H1 (cell line): ENCODE data around the gene RIPK4. TPM values are rescaled to one million over a fixed set of nuclear protein-coding genes. Genes with fewer than 3 reads are reported as not detected.

ENCODE experiments used
- CTCF ChIA-PET: fragments of 300-600 bp; sonication (Branson Sonifier 250); formaldehyde crosslinking; loops from one replicate; lab custom pipeline; 2021; ENCODE audit not compliant: partially characterized antibody; lab: Charles Lee
- POLR2A ChIA-PET: fragments of 300-600 bp; sonication (Branson Sonifier 250); formaldehyde crosslinking; loops from one replicate; lab custom pipeline; 2021; ENCODE audit warnings: inconsistent platforms; ENCODE audit not compliant: partially characterized antibody; lab: Charles Lee
- DNase-seq, 2 experiments: peaks; one replicate each; pipeline versions ENCODE4 v3.0.0 to v3.0.0-alpha.2; 2010 to 2022; ENCODE audit warnings: low spot score in 2 of 2, low read depth in 1 of 2, mixed read lengths in 1 of 2
- FAIRE-seq: peaks from 2 replicates; lab custom pipeline; 2011; peaks lifted over from hg19 to GRCh38; lab: Jason Lieb, UNC
- H2AFZ ChIP-seq: 2 replicates; pipeline ENCODE4 v1.8.1; 2012; ENCODE audit warnings: low read length, inconsistent platforms
- H2AK5ac ChIP-seq: 2 replicates; pipeline ENCODE4 v1.6.1; 2013; ENCODE audit warnings: low read depth, low read length
- H2BK120ac ChIP-seq: replicated peaks from 2 replicates; pipeline ENCODE3; 2013; ENCODE audit warnings: low read depth, low read length, inconsistent platforms
- H2BK12ac ChIP-seq: 2 replicates; pipeline ENCODE4 v1.6.1; 2013; ENCODE audit warnings: low read depth, low read length
- H2BK15ac ChIP-seq: 2 replicates; pipeline ENCODE4 v1.6.1; 2013; ENCODE audit warnings: low read length
- H2BK20ac ChIP-seq: 2 replicates; pipeline ENCODE4 v1.6.1; 2013; ENCODE audit warnings: low read length
- H2BK5ac ChIP-seq: 2 replicates; pipeline ENCODE4 v1.6.1; 2013; ENCODE audit warnings: low read depth, low read length
- H3K14ac ChIP-seq: 2 replicates; pipeline ENCODE4 v1.6.1; 2013; ENCODE audit warnings: inconsistent platforms; ENCODE audit not compliant: insufficient read length
- H3K18ac ChIP-seq: 2 replicates; pipeline ENCODE4 v1.6.1; 2013; ENCODE audit warnings: low read length; ENCODE audit errors: extremely low read depth
- H3K23ac ChIP-seq: 2 replicates; pipeline ENCODE4 v1.6.1; 2013; ENCODE audit warnings: inconsistent platforms; ENCODE audit not compliant: insufficient read length
- H3K23me2 ChIP-seq: 2 replicates; pipeline ENCODE4 v1.6.1; 2013; ENCODE audit warnings: low read depth, low read length
- H3K27ac ChIP-seq: 2 replicates; pipeline ENCODE4 v1.6.1; 2011; ENCODE audit warnings: low read depth, low read length, inconsistent platforms
- H3K27me3 ChIP-seq, 4 experiments: replicated peaks in 1 of 4; 1 replicate in 1 of 4; 2 replicates in 3 of 4; pipeline versions ENCODE4 v1.6.1 to v1.8.1; 2011 to 2013; ENCODE audit warnings: low read length in 3 of 4, mild to moderate bottlenecking in 3 of 4, inconsistent platforms in 2 of 4, mixed read lengths in 2 of 4, moderate library complexity in 1 of 4; ENCODE audit not compliant: control insufficient read depth in 3 of 4, insufficient read depth in 3 of 4; ENCODE audit errors: extremely low read depth in 1 of 4
- H3K36me3 ChIP-seq, 4 experiments: 2 replicates each; pipeline versions ENCODE4 v1.6.1 to v1.8.1; 2011 to 2013; ENCODE audit warnings: mild to moderate bottlenecking in 4 of 4, low read length in 3 of 4, moderate library complexity in 2 of 4, control low read depth in 1 of 4, inconsistent platforms in 1 of 4; ENCODE audit not compliant: insufficient read depth in 4 of 4, control insufficient read depth in 2 of 4
- H3K4ac ChIP-seq: replicated peaks from 2 replicates; pipeline ENCODE3; 2013; ENCODE audit warnings: low read length, low read depth, mixed read lengths, inconsistent platforms; ENCODE audit not compliant: insufficient read length
- H3K4me1 ChIP-seq, 4 experiments: replicated peaks in 1 of 4; 1 replicate in 1 of 4; 2 replicates in 3 of 4; pipeline versions ENCODE4 v1.6.1 to v1.8.1; 2011 to 2013; ENCODE audit warnings: low read length in 3 of 4, inconsistent platforms in 2 of 4, mixed read lengths in 1 of 4; ENCODE audit not compliant: insufficient read depth in 4 of 4, control insufficient read depth in 3 of 4
- H3K4me2 ChIP-seq, 2 experiments: 2 replicates each; pipeline versions ENCODE4 v1.6.1 to v1.8.1; 2011 to 2013; ENCODE audit warnings: low read depth in 2 of 2, low read length in 2 of 2, control low read depth in 1 of 2, inconsistent platforms in 1 of 2, mild to moderate bottlenecking in 1 of 2; ENCODE audit not compliant: insufficient read depth in 1 of 2
- H3K4me3 ChIP-seq, 4 experiments: fragments of 200-600, 300-600 bp in 1 of 4; sonication (generic), shearing (Covaris generic), sonication (Bioruptor Twin) in 1 of 4; 2 replicates each; pipeline versions ENCODE4 v1.5.1 to v1.8.1; 2011 to 2016; ENCODE audit warnings: low read length in 4 of 4, low read depth in 3 of 4, control low read depth in 2 of 4, inconsistent platforms in 2 of 4, mild to moderate bottlenecking in 2 of 4, mixed read lengths in 1 of 4, moderate library complexity in 1 of 4; ENCODE audit not compliant: insufficient read depth in 2 of 4; ENCODE audit errors: extremely low read depth in 1 of 4
- H3K56ac ChIP-seq: replicated peaks from 2 replicates; pipeline ENCODE3; 2013; ENCODE audit warnings: low read depth, mild to moderate bottlenecking, mixed read lengths, low read length, inconsistent platforms; ENCODE audit not compliant: insufficient read length
- H3K79me1 ChIP-seq: 2 replicates; pipeline ENCODE4 v1.6.1; 2013; ENCODE audit warnings: low read depth, low read length, control low read depth
- H3K79me2 ChIP-seq, 2 experiments: 2 replicates each; pipeline versions ENCODE4 v1.6.1 to v1.8.1; 2012 to 2013; ENCODE audit warnings: low read length in 2 of 2, mild to moderate bottlenecking in 2 of 2, inconsistent platforms in 1 of 2; ENCODE audit not compliant: insufficient read depth in 2 of 2, control insufficient read depth in 1 of 2
- H3K9ac ChIP-seq, 4 experiments: replicated peaks in 1 of 4; 1 replicate in 1 of 4; 2 replicates in 3 of 4; pipeline versions ENCODE4 v1.6.1 to v1.8.1; 2011 to 2013; ENCODE audit warnings: low read depth in 3 of 4, low read length in 3 of 4, control low read depth in 2 of 4, mild to moderate bottlenecking in 2 of 4, moderate library complexity in 2 of 4, inconsistent platforms in 1 of 4; ENCODE audit errors: extremely low read depth in 1 of 4
- H3K9me3 ChIP-seq, 2 experiments: 2 replicates each; pipeline versions ENCODE4 v1.6.1 to v1.8.1; 2012 to 2013; ENCODE audit warnings: mild to moderate bottlenecking in 2 of 2, moderate library complexity in 2 of 2, control low read depth in 1 of 2, inconsistent platforms in 1 of 2, low read depth in 1 of 2, low read length in 1 of 2, mixed read lengths in 1 of 2; ENCODE audit not compliant: insufficient read depth in 2 of 2
- H4K20me1 ChIP-seq, 2 experiments: replicated peaks in 1 of 2; 2 replicates each; pipeline versions ENCODE3 to v1.8.1; 2011 to 2013; ENCODE audit warnings: inconsistent platforms in 2 of 2, low read length in 2 of 2, mild to moderate bottlenecking in 1 of 2; ENCODE audit not compliant: insufficient read depth in 2 of 2, control insufficient read depth in 1 of 2
- H4K5ac ChIP-seq: 2 replicates; pipeline ENCODE4 v1.6.1; 2013; ENCODE audit warnings: low read length, low read depth, mixed read lengths, inconsistent platforms; ENCODE audit not compliant: insufficient read length
- H4K8ac ChIP-seq: 2 replicates; pipeline ENCODE4 v1.8.0; 2013; ENCODE audit warnings: mild to moderate bottlenecking, moderate library complexity, low read length, inconsistent platforms; ENCODE audit not compliant: insufficient read depth; ENCODE audit errors: extremely low read depth
- H4K91ac ChIP-seq: replicated peaks from 2 replicates; pipeline ENCODE3; 2013; ENCODE audit warnings: low read length, mixed read lengths, inconsistent platforms; ENCODE audit not compliant: insufficient read length
- RNF2 ChIP-seq: fragments of 200-900, 300-1000 bp; sonication (generic); IDR thresholded peaks from 2 replicates; pipeline ENCODE4 v1.7.1; 2016; ENCODE audit warnings: borderline replicate concordance, low read depth, mild to moderate bottlenecking, antibody characterized with exemption, low read length; ENCODE audit not compliant: poor library complexity, severe bottlenecking; ENCODE audit errors: missing control alignments
- TAF7 ChIP-seq: optimal IDR thresholded peaks from 2 replicates; pipeline ENCODE3; 2011; ENCODE audit warnings: low read depth, mild to moderate bottlenecking, inconsistent platforms, low read length, moderate library complexity, borderline replicate concordance
- WGBS, 2 experiments: shearing (Covaris generic) in 1 of 2; methylation state at CpG; one replicate each; pipeline versions ENCODE4 v1.1.6 to v1.1.7; 2013 to 2015; ENCODE audit warnings: low lambda C conversion rate in 2 of 2, mixed read lengths in 2 of 2, inconsistent platforms in 1 of 2, low coverage in 1 of 2, missing lambda C conversion rate in 1 of 2; ENCODE audit not compliant: insufficient replicate concordance in 2 of 2, insufficient coverage in 1 of 2, insufficient read length in 1 of 2; ENCODE audit errors: extremely low coverage in 1 of 2, missing lambda C conversion rate in 1 of 2; 5-methylcytosine and 5-hydroxymethylcytosine counted together
- polyA plus RNA-seq, 7 experiments: library from polyadenylated mRNA; depleted of rRNA in 3 of 7; stranded (reverse) in 5 of 7; unstranded in 2 of 7; fragments of >200 nt in 5 of 7; fragments of 200-250 nt in 2 of 7; gene quantifications; 1 replicate in 5 of 7; 2 replicates in 1 of 7; 4 replicates in 1 of 7; pipeline versions ENCODE4 v1.2.1 to v1.2.3, GENCODE V29; 2011 to 2013; ENCODE audit warnings: missing spikeins in 2 of 7, mixed read lengths in 2 of 7
- total RNA-seq: library from RNA; stranded (reverse); fragmentation: NEBNext Ultra II Directional; extraction: Animal tissue kit (Norgen Biotek cat#: 25700); gene quantifications from 2 replicates; pipeline ENCODE4 v1.2.1, GENCODE V29; 2021
- TF ChIP-seq, protein P1 (sequence below): IDR thresholded peaks from 2 replicates; pipeline ENCODE4 v1.6.1; 2012; ENCODE audit warnings: inconsistent platforms

RIPK4 gene
- total and polyA plus RNA-seq, 2 of the 8 experiments (the other 6 are each of a cell fraction or from before 2014, with no cell fraction given), result 2.7 to 5.6 TPM

DNA sequence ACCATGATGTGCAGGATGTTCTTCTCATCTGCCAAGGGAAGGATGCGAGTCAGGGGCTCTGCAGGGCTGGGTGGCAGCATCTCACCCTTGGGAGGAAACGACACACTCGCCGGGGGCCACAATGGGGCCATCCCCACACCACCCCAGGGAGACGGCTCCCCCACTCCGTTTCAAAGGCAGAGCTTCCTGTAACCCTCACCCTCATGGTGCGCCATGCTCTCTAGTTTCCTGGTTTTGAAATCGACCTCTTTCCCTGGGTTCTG lies 20.2 kb downstream of the RIPK4 start:
- no peak overlapping the region for H3K18ac ChIP-seq
- TF ChIP-seq, protein P1, sequence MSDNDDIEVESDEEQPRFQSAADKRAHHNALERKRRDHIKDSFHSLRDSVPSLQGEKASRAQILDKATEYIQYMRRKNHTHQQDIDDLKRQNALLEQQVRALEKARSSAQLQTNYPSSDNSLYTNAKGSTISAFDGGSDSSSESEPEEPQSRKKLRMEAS, result no peak
- TF ChIP-seq TAF7 (no peak), RNF2 (no peak)
- H2BK12ac ChIP-seq, result no peak overlapping the region
- H3K4me2 ChIP-seq, result no peak overlapping the region
- no peak overlapping the region for H2BK15ac ChIP-seq
- ChIA-PET POLR2A (interaction anchor here (1.1 to 2.0 kb wide), 2 partner anchors 9 to 16 kb away, joined by 4 to 6 read pairs; no protein-coding TSS in a partner anchor), CTCF (interaction anchor here (0.8 to 13.4 kb wide), 7 partner anchors 8 to 136 kb away, joined by 3 to 118 read pairs (median 11); no protein-coding TSS in a partner anchor)
- H2AK5ac ChIP-seq, result no peak overlapping the region
- 89% methylated on average over 8 of the region's 8 CpGs; no CpG with 5 or more reads in 1 of the 2 experiments for WGBS, 2 experiments
- no peaks in the 10 kb centered on the region; the same call in 1 of the 2 replicates for H3K79me1 ChIP-seq
- no peak overlapping the region for H2BK20ac ChIP-seq
- H3K23ac ChIP-seq, result no peak overlapping the region
- no peak overlapping the region for H3K27ac ChIP-seq
- H3K27me3 ChIP-seq, result no peaks in the 10 kb centered on the region; a peak in 1 of 7 replicates
- H4K8ac ChIP-seq, result no peak overlapping the region
- H3K36me3 ChIP-seq, result peaks cover 0 to 11% (median 2%) of the 10 kb centered on the region in 4 experiments; a peak in 3 of 8 replicates
- no peak overlapping the region for H4K91ac ChIP-seq
- no peak overlapping the region for H3K9ac ChIP-seq
- peaks cover 0 to 10% (median 3%) of the 10 kb centered on the region in 4 experiments; a peak in 4 of 7 replicates for H3K4me1 ChIP-seq
- H3K9me3 ChIP-seq, result no peaks in the 10 kb centered on the region
- no peaks in the 10 kb centered on the region for H3K79me2 ChIP-seq
- H3K56ac ChIP-seq, result no peak overlapping the region
- no peak overlapping the region for H3K4ac ChIP-seq
- no peak overlapping the region for H3K14ac ChIP-seq
- no peak overlapping the region for H2BK5ac ChIP-seq
- no peak overlapping the region for H4K5ac ChIP-seq
- no peak overlapping the region for H3K4me3 ChIP-seq
- DNase-seq (no peak), FAIRE-seq (no peak)
- no peaks in the 10 kb centered on the region for H3K23me2 ChIP-seq
- H2AFZ ChIP-seq, result no peak overlapping the region
- peaks cover 0 to 2% of the 10 kb centered on the region in 2 experiments for H4K20me1 ChIP-seq
- no peak overlapping the region for H2BK120ac ChIP-seq
